ENCODE data around the gene AGFG2.
"Not testable (repeated sequence)": the region's sequence is repeated elsewhere in the genome, so short reads cannot be mapped to it uniquely, and the experiment has no call there.

AGFG2 gene

GRCh38 chr7:100521909-100522593, 17.0 kb upstream of the AGFG2 start:
- DNase-seq = not testable (repeated sequence)

- not testable (repeated sequence) for DNase-seq
These were observed 15.8 kb upstream of the AGFG2 start for GRCh38 chr7:100523192-100523591.

- DNase-seq = not testable (repeated sequence)
These were observed 10.7 kb upstream of the AGFG2 start for GRCh38 chr7:100528108-100528866.

GRCh38 chr7:100532165-100533022, 6.6 kb upstream of the AGFG2 start:
- DNase-seq = no peak

- DNase-seq = not testable (repeated sequence)
These were observed 3.0 kb upstream of the AGFG2 start for GRCh38 chr7:100535982-100536381.

GRCh38 chr7:100536695-100537094, 2.3 kb upstream of the AGFG2 start:
- DNase-seq = not testable (repeated sequence)

GRCh38 chr7:100538348-100538653, 702 bp upstream of the AGFG2 start:
- DNase-seq = no peak

GRCh38 chr7:100539436-100540006, 518 bp downstream of the AGFG2 start:
- no peak for DNase-seq

- DNase-seq = no peak
These were observed 1.2 kb downstream of the AGFG2 start for GRCh38 chr7:100540073-100540723.

GRCh38 chr7:100541309-100541708, 2.3 kb downstream of the AGFG2 start:
- DNase-seq = not testable (repeated sequence)

- no peak for DNase-seq
These were observed 4.6 kb downstream of the AGFG2 start for GRCh38 chr7:100543586-100543985.

- no peak for DNase-seq
These were observed 5.4 kb downstream of the AGFG2 start for GRCh38 chr7:100544386-100544785.

GRCh38 chr7:100544967-100545359, 6.0 kb downstream of the AGFG2 start:
- DNase-seq = no peak

GRCh38 chr7:100545360-100546128, 6.5 kb downstream of the AGFG2 start:
- DNase-seq = no peak

GRCh38 chr7:100546129-100546925, 7.3 kb downstream of the AGFG2 start:
- DNase-seq = no peak

- DNase-seq = no peak
These were observed 8.2 kb downstream of the AGFG2 start for GRCh38 chr7:100546926-100547800.

GRCh38 chr7:100547872-100548271, 8.9 kb downstream of the AGFG2 start:
- DNase-seq = no peak

GRCh38 chr7:100548446-100548845, 9.4 kb downstream of the AGFG2 start:
- not testable (repeated sequence) for DNase-seq

GRCh38 chr7:100552532-100552931, 13.5 kb downstream of the AGFG2 start:
- DNase-seq = no peak

- DNase-seq = no peak
These were observed 14.0 kb downstream of the AGFG2 start for GRCh38 chr7:100553032-100553431.
